Osteoblast (primary cell): ENCODE results near the gene AMBP. TPM values are rescaled to one million over a fixed set of nuclear protein-coding genes. Genes with fewer than 3 reads are reported as not detected.

Experiments
- DNase-seq: peaks from one replicate; pipeline ENCODE4 v3.0.0; 2011; ENCODE audit warnings: low spot score, mixed read lengths; ENCODE audit not compliant: insufficient read length; ENCODE audit errors: missing footprints
- H2AFZ ChIP-seq: 2 replicates; pipeline ENCODE4 v1.6.0; 2011; ENCODE audit warnings: mild to moderate bottlenecking, low read length
- H3K27ac ChIP-seq: 2 replicates; pipeline ENCODE4 v1.5.1; 2011; ENCODE audit warnings: mild to moderate bottlenecking, low read depth, low read length, moderate library complexity
- H3K27me3 ChIP-seq: 2 replicates; pipeline ENCODE4 v1.6.0; 2012; ENCODE audit warnings: mild to moderate bottlenecking, control low read depth, inconsistent platforms, low read length, moderate library complexity; ENCODE audit not compliant: insufficient read depth
- H3K36me3 ChIP-seq: 2 replicates; pipeline ENCODE4 v1.5.1; 2011; ENCODE audit warnings: mild to moderate bottlenecking, low read length, control low read depth, moderate library complexity; ENCODE audit not compliant: insufficient read depth
- H3K4me1 ChIP-seq: 2 replicates; pipeline ENCODE4 v1.5.1; 2011; ENCODE audit warnings: mild to moderate bottlenecking, low read length, control low read depth, moderate library complexity; ENCODE audit not compliant: insufficient read depth
- H3K4me2 ChIP-seq: 2 replicates; pipeline ENCODE4 v1.6.0; 2011; ENCODE audit warnings: mild to moderate bottlenecking, low read length; ENCODE audit not compliant: insufficient read depth
- H3K4me3 ChIP-seq: fragments of 200-600 bp; sonication (generic); 3 replicates; pipeline ENCODE4 v1.5.1; 2012; ENCODE audit warnings: mild to moderate bottlenecking, low read length, inconsistent platforms; ENCODE audit not compliant: insufficient read depth
- H3K79me2 ChIP-seq: 2 replicates; pipeline ENCODE4 v1.6.0; 2012; ENCODE audit warnings: mild to moderate bottlenecking, low read length, control low read depth, inconsistent platforms; ENCODE audit not compliant: insufficient read depth
- H3K9me3 ChIP-seq: 2 replicates; pipeline ENCODE4 v1.5.1; 2011; ENCODE audit warnings: low read depth, low read length, control low read depth
- H4K20me1 ChIP-seq: 2 replicates; pipeline ENCODE4 v1.6.0; 2012; ENCODE audit warnings: mild to moderate bottlenecking, low read length, control low read depth; ENCODE audit not compliant: insufficient read depth
- total RNA-seq: library from RNA; depleted of rRNA; stranded (reverse); fragments of >200 nt; gene quantifications from 2 replicates; pipeline ENCODE4 v1.2.3, GENCODE V29; 2012
- TF ChIP-seq, protein P1 (sequence below): IDR thresholded peaks from 2 replicates; pipeline ENCODE4 v1.5.1; 2011; ENCODE audit warnings: mild to moderate bottlenecking, low read depth, low read length, moderate library complexity; ENCODE audit errors: extremely low read depth

AMBP gene
- total RNA-seq, 1 donor, result not detected

DNA sequence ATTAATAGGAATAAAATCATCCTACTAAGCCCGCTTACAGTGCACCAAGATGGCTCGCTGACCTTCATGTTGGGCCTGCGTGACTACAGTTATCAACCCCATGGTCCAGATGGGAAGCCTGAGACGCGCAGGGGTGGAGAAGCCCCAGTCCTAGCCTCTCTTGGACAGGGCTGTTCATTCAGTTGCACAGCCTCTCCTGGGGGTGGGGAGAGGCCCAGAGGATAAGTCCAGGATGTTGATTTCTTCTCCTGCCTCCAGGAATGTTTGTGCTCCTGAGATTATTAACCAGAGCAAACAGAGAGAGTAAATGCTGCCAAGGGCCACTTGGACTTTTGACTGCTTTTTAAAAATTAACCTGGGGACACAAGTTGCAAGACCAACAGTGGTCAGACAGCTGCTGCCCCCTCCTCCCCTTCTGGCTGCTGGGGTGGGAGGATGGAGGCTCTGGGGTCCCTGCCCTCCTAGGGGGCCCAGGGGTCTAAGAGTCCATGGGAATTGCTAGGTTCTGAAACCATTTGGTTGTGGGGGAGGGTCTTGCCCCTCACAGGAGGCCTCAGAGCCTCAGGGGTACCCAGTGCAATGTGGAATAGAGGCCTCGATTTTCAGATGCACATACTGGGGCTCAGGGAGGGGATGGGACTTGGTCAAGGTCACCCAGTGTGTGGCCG lies 2.8 kb upstream of the AMBP start:
- H3K9me3 ChIP-seq, result no peaks in the 10 kb centered on the region
- H2AFZ ChIP-seq, result no peak overlapping the region
- no peak overlapping the region for H3K27ac ChIP-seq
- TF ChIP-seq, protein P1, sequence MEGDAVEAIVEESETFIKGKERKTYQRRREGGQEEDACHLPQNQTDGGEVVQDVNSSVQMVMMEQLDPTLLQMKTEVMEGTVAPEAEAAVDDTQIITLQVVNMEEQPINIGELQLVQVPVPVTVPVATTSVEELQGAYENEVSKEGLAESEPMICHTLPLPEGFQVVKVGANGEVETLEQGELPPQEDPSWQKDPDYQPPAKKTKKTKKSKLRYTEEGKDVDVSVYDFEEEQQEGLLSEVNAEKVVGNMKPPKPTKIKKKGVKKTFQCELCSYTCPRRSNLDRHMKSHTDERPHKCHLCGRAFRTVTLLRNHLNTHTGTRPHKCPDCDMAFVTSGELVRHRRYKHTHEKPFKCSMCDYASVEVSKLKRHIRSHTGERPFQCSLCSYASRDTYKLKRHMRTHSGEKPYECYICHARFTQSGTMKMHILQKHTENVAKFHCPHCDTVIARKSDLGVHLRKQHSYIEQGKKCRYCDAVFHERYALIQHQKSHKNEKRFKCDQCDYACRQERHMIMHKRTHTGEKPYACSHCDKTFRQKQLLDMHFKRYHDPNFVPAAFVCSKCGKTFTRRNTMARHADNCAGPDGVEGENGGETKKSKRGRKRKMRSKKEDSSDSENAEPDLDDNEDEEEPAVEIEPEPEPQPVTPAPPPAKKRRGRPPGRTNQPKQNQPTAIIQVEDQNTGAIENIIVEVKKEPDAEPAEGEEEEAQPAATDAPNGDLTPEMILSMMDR, result no peak
- H3K4me3 ChIP-seq, result no peak overlapping the region
- no peaks in the 10 kb centered on the region for H4K20me1 ChIP-seq
- H3K36me3 ChIP-seq, result no peaks in the 10 kb centered on the region
- peak; percentile 58 for DNase-seq
- no peak overlapping the region for H3K4me2 ChIP-seq
- H3K79me2 ChIP-seq, result no peaks in the 10 kb centered on the region
- no peaks in the 10 kb centered on the region for H3K4me1 ChIP-seq
- H3K27me3 ChIP-seq, result peaks cover 18% of the 10 kb centered on the region

DNA sequence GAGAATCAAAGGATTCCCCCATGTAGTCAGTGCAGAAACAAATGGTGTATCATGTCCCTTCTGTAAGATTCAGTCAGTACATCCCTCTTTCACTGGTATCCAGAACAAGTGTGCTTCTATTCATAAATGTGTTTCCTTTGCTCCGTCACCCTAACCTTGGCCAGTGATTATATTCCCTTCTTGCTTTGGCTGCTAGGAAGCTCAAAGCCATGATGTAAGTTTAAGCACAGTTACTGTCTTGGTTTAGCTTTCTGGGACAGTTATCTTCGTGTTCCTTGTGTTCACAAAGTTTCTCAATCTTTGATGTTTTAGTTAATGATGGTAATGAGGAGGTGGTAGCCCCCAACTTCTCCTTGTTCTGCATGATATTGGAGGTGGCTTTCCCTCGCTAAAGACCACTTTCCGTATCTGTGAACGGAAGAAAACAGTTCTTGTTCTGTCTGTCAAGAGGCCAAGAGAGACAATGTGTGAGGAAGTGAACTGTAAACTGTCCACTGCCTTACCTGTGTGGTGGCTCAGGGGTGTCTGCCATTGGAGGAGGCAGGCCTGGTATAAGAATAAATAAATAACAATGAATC lies 2.2 kb upstream of the AMBP start:
- Histone ChIP-seq H3K27me3 (peaks cover 22% of the 10 kb centered on the region), H3K27ac (no peak overlapping the region), H3K4me1 (no peaks in the 10 kb centered on the region), H2AFZ (no peak overlapping the region), H3K4me3 (no peak overlapping the region), H3K36me3 (no peaks in the 10 kb centered on the region), H3K79me2 (no peaks in the 10 kb centered on the region), H3K4me2 (no peak overlapping the region), H3K9me3 (no peaks in the 10 kb centered on the region), H4K20me1 (no peaks in the 10 kb centered on the region)
- DNase-seq, result no peak
- TF ChIP-seq, protein P1, result no peak

DNA sequence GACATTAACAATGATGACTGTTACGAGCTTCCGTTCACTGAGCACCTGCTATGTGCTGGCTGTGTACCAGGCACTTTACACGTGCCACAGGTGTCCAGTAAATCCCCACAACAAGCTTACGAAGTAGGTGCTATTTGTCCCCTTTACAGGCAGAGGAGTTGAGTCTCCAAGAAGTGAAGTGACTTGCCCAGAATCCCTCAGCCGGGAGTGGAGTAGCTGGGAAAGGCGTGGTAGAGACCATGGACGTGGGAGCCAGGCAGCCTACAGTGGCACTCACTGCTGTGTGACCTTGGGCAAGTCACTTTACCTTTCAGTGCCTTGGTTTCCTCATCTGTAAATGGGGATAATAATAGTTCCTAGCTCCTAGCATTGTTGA lies 669 bp upstream of the AMBP start:
- Histone ChIP-seq H3K9me3 (no peaks in the 10 kb centered on the region), H3K27ac (no peak overlapping the region), H2AFZ (no peak overlapping the region), H4K20me1 (no peaks in the 10 kb centered on the region), H3K79me2 (no peaks in the 10 kb centered on the region), H3K4me3 (no peak overlapping the region), H3K4me1 (no peaks in the 10 kb centered on the region), H3K4me2 (no peak overlapping the region), H3K36me3 (no peaks in the 10 kb centered on the region), H3K27me3 (peaks cover 35% of the 10 kb centered on the region)
- TF ChIP-seq, protein P1, result no peak
- DNase-seq, result peak; percentile 13

DNA sequence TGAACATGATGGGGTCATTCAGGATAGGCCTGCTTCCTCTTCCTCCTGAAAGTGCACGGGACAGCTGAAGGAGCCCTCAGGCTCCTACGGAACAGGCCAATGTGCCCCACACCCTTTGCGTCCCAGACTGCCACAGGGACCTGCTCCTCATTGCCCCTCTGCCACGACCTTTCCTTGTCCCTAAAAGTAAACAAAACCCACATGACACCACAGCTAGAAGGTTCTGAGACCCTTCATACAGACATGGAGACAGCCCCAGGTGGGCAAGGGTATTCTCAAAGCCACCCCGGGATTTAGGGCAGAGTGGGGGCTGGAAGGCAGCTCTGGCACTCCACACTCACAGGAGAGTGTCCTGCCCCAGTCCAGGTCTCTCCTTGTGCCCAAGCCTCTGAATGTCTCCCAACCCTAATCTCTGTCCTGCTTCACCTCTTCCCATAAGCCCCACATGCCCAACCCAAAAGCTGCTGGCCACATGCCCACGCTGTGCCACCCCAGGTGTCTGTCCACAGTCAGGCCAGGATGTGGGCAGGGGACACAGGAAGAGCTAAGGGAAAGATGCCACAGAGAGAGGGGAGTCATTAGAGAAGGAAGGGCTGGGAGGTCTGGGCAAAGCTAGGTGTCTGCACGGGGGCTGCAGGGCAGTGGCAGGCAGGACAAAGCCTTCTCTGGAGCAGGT lies 800 bp downstream of the AMBP start:
- TF ChIP-seq, protein P1, result no peak
- Histone ChIP-seq H3K27me3 (peaks cover 35% of the 10 kb centered on the region), H3K27ac (no peak overlapping the region), H4K20me1 (no peaks in the 10 kb centered on the region), H3K36me3 (no peaks in the 10 kb centered on the region), H3K79me2 (no peaks in the 10 kb centered on the region), H3K9me3 (no peaks in the 10 kb centered on the region), H3K4me3 (no peak overlapping the region), H3K4me2 (no peak overlapping the region), H3K4me1 (no peaks in the 10 kb centered on the region), H2AFZ (no peak overlapping the region)
- peak; percentile 14 for DNase-seq
